ENCODE data around the gene UXS1.

- TF ChIP-seq CTCF (IDR thresholded peaks at IDR 0.05; ENCODE audit: insufficient read depth, low read depth, low read length) (no peak), EZH2 (IDR thresholded peaks at IDR 0.05; ENCODE audit: insufficient read depth, low read length) (no peak)
Measured at GRCh38 chr2:106185475-106186184, 8.5 kb downstream of the UXS1 start.
